Brain microvascular endothelial cell (primary cell): ENCODE results near the gene NLRP1.

Experiments used
- DNase-seq: peaks from one replicate; pipeline ENCODE4 v3.0.0-alpha.2; 2020
- H3K27ac ChIP-seq: fragments of 250-450 bp; sonication (Bioruptor Pico); 2 replicates; pipeline ENCODE4 v1.5.1; 2020; ENCODE audit warnings: mild to moderate bottlenecking, moderate library complexity
- H3K27me3 ChIP-seq: fragments of 250-450 bp; sonication (Bioruptor Pico); replicated peaks from 2 replicates; pipeline ENCODE4 v1.5.1; 2020; ENCODE audit warnings: mild to moderate bottlenecking
- H3K36me3 ChIP-seq: fragments of 250-450 bp; sonication (Bioruptor Pico); replicated peaks from 2 replicates; pipeline ENCODE4 v1.5.1; 2020; ENCODE audit warnings: mild to moderate bottlenecking
- H3K4me3 ChIP-seq: 2 replicates; pipeline ENCODE4 v1.5.1; 2011; ENCODE audit warnings: low read depth, mild to moderate bottlenecking, control low read depth, low read length, moderate library complexity
- in situ Hi-C: cut with HindIII; loops from 2 replicates; pipeline ENCODE4 v1.10.0; 2017; ENCODE audit warnings: low sequenced_read_pairs, low pct_ligation_motif_present
- TF ChIP-seq, protein P1 (sequence below): IDR thresholded peaks from 2 replicates; pipeline ENCODE4 v1.5.1; 2011; ENCODE audit warnings: low read depth, mild to moderate bottlenecking, moderate library complexity, low read length, control low read depth, inconsistent platforms; ENCODE audit errors: missing control alignments

NLRP1 gene

DNA sequence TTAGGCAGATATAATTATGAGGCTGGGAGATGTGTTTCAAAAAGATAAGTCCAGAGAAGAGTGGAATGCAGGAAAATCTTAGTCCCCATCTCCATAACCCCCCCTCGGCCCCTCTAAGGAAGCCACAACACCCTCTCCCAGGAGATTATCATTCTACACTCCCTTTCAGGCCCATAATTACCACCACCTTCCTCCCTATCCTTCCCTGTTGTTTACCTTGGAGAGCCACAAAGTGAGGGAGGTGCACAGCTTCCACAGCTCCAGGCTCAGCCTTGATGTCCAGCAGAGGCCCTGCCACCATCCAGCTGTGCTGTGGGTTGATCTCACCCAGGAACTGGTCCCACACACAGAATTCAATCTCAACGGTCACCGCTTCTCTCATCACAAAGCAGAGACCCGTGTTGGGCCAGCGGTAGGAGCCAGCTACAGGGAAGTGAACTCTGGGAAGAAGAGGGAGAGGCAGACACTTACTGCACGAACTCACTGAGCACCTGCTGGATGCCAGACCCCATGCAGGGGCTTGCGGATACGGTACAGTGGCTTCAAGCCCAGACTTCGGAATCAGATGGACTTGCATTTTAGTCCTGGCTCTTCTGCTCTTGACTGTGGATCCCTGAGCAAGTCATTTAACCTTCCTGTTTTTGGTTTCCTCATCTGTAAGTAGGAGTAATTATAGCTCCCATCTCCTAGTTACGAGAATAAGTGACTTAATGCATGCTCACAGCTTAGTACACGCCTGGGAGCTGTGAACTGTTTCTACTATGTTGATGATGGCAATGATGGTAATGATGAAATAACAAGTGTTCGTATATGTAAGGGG is 53.8 kb downstream of the NLRP1 start:
- H3K27me3 ChIP-seq = no peaks in the 10 kb centered on the region
- no peaks in the 10 kb centered on the region for H3K36me3 ChIP-seq

DNA sequence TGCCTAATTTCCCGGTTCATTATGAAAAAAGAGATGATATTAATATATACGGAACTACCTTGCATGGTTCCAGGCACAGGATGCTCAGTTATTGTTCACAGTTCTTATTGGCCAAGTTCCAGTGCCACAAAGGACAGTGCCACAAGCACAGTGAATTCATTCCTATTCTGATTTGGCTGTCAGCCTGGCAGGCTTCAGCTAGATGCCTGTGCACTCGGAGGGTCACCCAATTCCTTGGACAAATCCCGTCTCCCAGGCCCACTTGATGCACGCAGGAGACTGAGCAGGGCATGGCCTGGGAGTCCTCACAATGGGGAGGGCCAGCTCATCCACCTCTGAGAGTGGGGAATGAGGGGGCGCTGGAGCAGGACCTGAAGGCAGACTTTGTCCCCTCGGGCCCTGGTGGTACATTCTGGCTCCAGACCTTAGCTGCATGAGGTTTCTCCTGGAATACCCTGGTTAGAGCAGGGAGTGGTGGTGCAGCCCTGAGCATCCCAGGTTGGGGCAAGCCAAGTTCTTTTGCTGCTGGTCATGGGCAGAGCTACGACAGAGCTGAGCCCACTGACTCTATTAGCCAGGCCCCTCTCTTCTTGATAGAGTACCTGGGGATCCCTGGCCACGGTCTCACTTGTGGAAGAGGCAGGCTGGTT is 56.6 kb downstream of the NLRP1 start:
- in situ Hi-C loops = no loop called here
- no peaks in the 10 kb centered on the region for H3K27me3 ChIP-seq
- no peaks in the 10 kb centered on the region for H3K36me3 ChIP-seq
- TF ChIP-seq, protein P1, sequence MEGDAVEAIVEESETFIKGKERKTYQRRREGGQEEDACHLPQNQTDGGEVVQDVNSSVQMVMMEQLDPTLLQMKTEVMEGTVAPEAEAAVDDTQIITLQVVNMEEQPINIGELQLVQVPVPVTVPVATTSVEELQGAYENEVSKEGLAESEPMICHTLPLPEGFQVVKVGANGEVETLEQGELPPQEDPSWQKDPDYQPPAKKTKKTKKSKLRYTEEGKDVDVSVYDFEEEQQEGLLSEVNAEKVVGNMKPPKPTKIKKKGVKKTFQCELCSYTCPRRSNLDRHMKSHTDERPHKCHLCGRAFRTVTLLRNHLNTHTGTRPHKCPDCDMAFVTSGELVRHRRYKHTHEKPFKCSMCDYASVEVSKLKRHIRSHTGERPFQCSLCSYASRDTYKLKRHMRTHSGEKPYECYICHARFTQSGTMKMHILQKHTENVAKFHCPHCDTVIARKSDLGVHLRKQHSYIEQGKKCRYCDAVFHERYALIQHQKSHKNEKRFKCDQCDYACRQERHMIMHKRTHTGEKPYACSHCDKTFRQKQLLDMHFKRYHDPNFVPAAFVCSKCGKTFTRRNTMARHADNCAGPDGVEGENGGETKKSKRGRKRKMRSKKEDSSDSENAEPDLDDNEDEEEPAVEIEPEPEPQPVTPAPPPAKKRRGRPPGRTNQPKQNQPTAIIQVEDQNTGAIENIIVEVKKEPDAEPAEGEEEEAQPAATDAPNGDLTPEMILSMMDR = no peak
- H3K4me3 ChIP-seq = no peak overlapping the region
- DNase-seq = no peak
- H3K27ac ChIP-seq = no peak overlapping the region

More for the DNA sequence above, 53.8 kb downstream of the NLRP1 start:
- TF ChIP-seq, protein P1 = no peak
- in situ Hi-C loops = no loop called here
- Histone ChIP-seq H3K27ac (no peak overlapping the region), H3K4me3 (no peak overlapping the region)
- DNase-seq = no peak

DNA sequence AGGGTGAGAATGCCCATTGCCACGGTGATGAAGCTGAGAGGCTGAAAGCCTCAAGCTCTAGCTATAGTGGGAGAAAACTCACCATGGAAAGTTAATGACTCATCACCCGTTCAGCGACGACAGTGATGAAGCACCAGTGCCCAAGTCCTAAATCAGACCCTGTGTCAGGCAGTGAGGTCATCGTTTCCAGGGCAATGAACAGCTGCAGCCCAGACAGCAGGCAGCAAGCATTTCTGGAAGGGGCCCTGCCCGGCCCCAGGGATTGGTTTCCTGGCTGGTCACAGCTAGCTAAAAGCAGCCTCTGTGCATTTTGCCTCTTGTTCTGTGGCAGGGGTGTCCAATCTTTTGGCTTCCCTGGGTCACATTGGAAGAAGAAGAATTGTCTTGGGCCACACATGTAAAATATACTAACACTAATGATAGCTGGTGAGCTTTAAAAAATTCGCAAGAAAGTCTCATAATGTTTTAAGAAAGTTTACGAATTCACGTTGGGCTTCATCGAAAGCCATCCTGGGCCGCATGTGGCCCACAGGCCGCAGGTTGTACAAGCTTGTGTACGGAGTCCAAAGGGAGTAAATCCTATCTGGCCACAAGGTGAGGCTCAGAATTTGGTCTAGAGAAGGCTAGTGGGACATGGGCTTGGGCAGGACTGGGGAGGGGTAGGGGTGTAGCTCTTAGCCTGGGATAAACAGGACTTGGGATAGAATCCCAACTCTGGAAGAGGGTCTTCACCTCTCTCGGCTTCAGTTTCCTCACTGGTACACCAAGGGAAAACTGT is 57.3 kb downstream of the NLRP1 start:
- Histone ChIP-seq H3K27ac (peak overlapping the region; percentile 65), H3K27me3 (no peaks in the 10 kb centered on the region), H3K36me3 (no peaks in the 10 kb centered on the region), H3K4me3 (no peak overlapping the region)
- TF ChIP-seq, protein P1 = no peak
- peak; percentile 96 for DNase-seq
- in situ Hi-C loops = no loop called here

DNA sequence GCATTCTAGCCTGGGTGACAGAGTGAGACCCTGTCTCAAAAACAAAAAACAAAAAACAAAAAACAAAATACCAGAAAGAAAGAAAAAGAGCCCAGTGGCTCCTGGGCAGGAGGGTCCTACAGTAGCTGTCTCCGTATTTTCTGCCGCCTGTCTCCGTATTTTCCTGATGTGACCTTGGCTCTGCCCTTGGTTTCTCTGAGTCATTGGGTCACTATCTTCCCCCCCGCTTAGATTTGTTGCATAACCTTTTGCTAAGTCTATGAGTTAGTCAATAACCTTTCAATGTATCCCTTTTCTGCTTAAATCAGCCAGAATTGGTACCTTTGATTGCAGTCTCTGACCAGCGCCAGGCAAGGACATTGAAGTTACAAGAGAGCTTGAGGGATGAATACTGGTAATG is 61.1 kb downstream of the NLRP1 start:
- H3K4me3 ChIP-seq = no peak overlapping the region
- TF ChIP-seq, protein P1 = no peak
- no peaks in the 10 kb centered on the region for H3K27me3 ChIP-seq
- no peaks in the 10 kb centered on the region for H3K36me3 ChIP-seq
- DNase-seq = no peak
- in situ Hi-C loops = no loop called here
- H3K27ac ChIP-seq = no peak overlapping the region

DNA sequence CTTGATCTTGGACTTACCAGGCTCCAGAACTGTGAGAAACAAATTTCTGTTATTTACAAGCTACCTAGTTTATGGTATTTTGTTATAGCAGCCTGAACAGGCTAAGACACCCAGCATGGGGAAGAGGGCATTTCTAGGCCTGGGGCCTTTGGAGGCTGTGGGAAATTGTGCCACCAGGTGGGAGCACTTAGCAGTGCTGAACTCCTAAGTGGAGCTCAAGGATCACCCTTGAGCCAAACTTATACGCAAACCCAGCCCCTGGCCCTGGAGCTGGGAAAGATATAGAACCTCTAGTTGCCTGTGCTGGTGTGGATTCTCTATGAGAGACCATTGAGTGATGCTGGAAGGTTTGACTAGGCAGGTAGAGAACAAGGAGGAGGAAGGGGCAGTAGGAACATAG is 61.8 kb downstream of the NLRP1 start:
- no peaks in the 10 kb centered on the region for H3K36me3 ChIP-seq
- TF ChIP-seq, protein P1 = peak; percentile 18
- DNase-seq = no peak
- H3K27ac ChIP-seq = no peak overlapping the region
- no peak overlapping the region for H3K4me3 ChIP-seq
- no peaks in the 10 kb centered on the region for H3K27me3 ChIP-seq
- in situ Hi-C loops = no loop called here
